Measurements from ENCODE around the gene STUB1.

DNA sequence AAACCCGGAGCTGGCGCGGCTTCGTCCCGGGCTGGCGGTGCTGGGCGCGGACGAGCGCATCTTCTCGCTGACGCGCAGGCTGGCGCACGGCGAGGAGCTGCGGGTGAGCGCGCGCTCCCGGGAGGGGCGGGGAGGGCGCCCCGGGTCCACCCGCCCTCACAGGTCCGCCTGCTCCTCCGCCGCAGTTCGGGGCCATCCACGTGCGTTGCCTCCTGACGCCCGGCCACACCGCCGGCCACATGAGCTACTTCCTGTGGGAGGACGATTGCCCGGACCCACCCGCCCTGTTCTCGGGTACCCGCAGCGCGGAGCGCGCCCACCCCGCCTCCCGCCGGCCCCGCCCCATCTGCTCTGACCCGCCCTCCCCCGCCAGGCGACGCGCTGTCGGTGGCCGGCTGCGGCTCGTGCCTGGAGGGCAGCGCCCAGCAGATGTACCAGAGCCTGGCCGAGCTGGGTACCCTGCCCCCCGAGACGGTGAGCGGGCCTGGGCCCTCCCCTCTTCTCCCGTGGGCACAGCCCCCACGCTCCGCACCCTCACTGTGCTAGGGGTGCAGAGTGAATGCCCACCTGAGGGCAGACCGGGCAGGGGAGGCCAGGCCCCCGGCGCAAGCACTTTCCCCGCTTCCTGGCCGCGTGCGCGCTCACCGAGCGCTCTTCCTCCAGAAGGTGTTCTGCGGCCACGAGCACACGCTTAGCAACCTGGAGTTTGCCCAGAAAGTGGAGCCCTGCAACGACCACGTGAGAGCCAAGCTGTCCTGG lies 48.1 kb downstream of the STUB1 start:
- TF ChIP-seq TARDBP (IDR thresholded peaks at IDR 0.05) (no peak), SUZ12 (IDR thresholded peaks at IDR 0.05) (no peak), FOXA1 (IDR thresholded peaks at IDR 0.05) (no peak), FOXK2 (IDR thresholded peaks at IDR 0.05) (no peak)

Measured in HEK293T (cell line).